MG63 (cell line): ENCODE results near the gene PDS5B. TPM values are rescaled to one million over a fixed set of nuclear protein-coding genes. Genes with fewer than 3 reads are reported as not detected.
"Not testable (repeated sequence)": the region's sequence is repeated elsewhere in the genome, so short reads cannot be mapped to it uniquely, and the experiment has no call there.

ENCODE experiments used
- DNase-seq: peaks from one replicate; pipeline ENCODE4 v3.0.0-alpha.2; 2020
- H3K27me3 ChIP-seq: fragments of 250-450 bp; sonication (Bioruptor Pico); 2 replicates; pipeline ENCODE4 v1.5.1; 2020; ENCODE audit warnings: mild to moderate bottlenecking, moderate library complexity
- H3K36me3 ChIP-seq: fragments of 250-450 bp; sonication (Bioruptor Pico); 2 replicates; pipeline ENCODE4 v1.5.1; 2020; ENCODE audit warnings: mild to moderate bottlenecking, moderate library complexity
- H3K4me3 ChIP-seq: fragments of 250-450 bp; sonication (Bioruptor Pico); 2 replicates; pipeline ENCODE4 v1.5.1; 2020; ENCODE audit warnings: mild to moderate bottlenecking, moderate library complexity
- H3K9me3 ChIP-seq: fragments of 250-450 bp; sonication (Bioruptor Pico); 2 replicates; pipeline ENCODE4 v1.5.1; 2020; ENCODE audit warnings: mild to moderate bottlenecking, moderate library complexity
- total RNA-seq: library from RNA; depleted of rRNA; stranded (reverse); fragments of >200 nt; shearing (Covaris generic); gene quantifications from 2 replicates; pipeline ENCODE4 v1.2.3, GENCODE V29; 2014; ENCODE audit warnings: low replicate concordance

The PDS5B gene
- total RNA-seq, 1 experiment from 2014 or later = 9.4 TPM

DNA sequence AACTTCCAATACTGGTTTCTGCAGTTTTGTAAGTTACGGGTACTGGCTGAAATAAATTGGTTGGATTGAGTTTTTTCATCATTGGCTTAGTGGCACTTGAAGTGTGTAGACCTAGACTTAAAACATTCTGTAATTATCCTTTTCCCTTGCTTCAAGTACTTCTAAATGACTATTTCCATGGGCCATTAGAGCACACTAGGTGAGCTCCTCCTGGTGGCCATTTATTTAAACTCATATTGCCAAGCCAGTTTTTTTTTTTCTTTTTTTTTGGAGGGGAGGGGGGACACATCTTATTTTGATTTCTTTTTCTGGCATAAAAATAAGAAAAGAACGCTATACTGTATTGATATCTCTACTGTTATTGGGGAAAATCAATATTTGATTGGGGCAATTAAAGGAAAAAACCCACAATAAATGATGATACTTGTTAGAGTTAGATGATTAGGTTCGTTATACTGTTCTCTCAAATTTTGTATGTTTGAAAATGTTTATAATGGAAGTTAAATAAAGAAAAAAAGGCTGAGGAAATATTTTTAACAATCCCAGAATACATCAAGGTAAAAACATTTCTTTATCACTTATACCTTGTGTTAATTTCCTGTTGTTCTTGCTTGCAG, 82.9 kb downstream of the PDS5B start:
- no peak for DNase-seq
- Histone ChIP-seq H3K9me3 (no peaks in the 10 kb centered on the region), H3K36me3 (peaks cover 29% of the 10 kb centered on the region), H3K4me3 (no peak overlapping the region), H3K27me3 (no peaks in the 10 kb centered on the region)

DNA sequence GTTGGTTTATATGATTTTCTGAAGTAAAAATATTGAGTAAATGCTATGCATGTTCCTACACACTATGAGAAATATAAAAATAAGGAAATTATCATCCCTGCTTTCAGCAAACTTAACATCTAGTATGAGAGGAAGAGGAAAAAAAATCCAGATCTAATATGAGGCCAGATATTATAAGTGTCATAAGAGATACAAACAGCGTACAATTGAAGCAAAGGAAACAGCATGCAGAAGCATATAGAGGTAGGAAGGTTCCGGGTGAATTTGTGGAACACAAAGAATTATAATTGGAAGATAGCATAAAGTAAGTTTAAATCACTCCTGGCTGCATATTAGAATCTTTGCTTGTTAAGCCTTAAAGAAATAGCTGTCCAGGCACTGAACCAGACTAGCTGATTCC, 88.3 kb downstream of the PDS5B start:
- DNase-seq = no peak
- Histone ChIP-seq H3K27me3 (no peaks in the 10 kb centered on the region), H3K36me3 (peaks cover 28% of the 10 kb centered on the region), H3K4me3 (no peak overlapping the region), H3K9me3 (no peaks in the 10 kb centered on the region)

DNA sequence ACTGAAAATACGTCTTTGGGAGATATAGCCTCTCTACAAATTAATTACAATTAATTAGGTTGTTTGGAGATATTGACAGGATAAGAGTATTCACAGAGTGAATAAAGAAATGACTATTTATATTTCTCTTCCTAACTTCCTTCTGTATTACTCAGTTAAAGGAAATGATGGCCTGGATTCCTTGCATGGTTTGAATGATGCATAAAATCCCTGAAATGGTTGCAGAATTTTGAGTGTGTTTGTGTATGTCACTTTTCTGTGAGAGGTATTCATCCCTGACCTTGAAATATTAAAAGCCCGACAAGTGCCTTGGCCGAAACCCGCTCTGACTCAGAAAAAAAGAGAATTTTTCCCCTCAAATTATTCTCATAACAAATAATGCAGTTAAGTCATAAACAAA, 90.0 kb downstream of the PDS5B start:
- Histone ChIP-seq H3K36me3 (peaks cover 24% of the 10 kb centered on the region), H3K27me3 (no peaks in the 10 kb centered on the region), H3K9me3 (no peaks in the 10 kb centered on the region), H3K4me3 (no peak overlapping the region)
- no peak for DNase-seq

DNA sequence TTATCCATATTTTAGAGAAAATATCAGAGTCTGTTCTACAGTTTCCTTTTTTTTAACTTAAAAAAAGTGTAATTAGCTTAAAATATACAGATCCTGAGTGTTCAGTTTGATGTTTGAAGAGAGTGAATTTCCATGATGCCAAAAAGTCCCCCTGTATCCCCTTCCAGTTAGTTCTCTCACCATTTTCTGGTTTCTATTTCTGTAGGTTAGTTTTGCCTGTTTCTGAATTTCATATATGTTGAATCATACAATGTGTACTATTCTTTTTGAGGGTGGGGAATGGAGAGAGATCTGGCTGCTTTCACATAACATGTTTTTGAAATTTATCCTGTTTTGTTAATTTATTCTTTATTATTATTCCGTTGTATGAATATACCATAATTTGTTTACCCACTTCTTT, 95.9 kb downstream of the PDS5B start:
- peaks cover 4% of the 10 kb centered on the region for H3K36me3 ChIP-seq
- H3K27me3 ChIP-seq = no peaks in the 10 kb centered on the region
- no peak for DNase-seq
- no peak overlapping the region for H3K4me3 ChIP-seq
- H3K9me3 ChIP-seq = no peaks in the 10 kb centered on the region

DNA sequence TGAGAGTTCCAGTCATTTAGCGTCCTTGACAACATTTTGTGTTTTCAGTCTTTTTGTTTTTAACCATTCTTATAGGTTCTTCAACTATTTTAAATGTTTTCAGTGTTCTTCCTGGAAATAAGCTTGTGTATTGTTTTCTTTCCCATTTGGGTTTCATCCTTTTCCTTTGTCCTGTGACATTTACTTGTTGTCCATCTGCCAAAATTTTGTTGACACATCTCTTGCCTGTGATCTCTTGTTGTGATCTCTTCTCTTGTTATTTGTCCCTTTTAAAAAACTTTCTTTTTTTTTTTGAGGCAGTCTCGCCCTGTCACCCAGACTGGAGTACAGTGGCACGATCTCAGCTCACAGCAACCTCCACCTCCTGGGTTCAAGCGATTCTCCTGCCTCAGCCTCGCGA, 96.5 kb downstream of the PDS5B start:
- Histone ChIP-seq H3K9me3 (no peaks in the 10 kb centered on the region), H3K4me3 (no peak overlapping the region), H3K27me3 (no peaks in the 10 kb centered on the region), H3K36me3 (peaks cover 6% of the 10 kb centered on the region)
- no peak for DNase-seq

DNA sequence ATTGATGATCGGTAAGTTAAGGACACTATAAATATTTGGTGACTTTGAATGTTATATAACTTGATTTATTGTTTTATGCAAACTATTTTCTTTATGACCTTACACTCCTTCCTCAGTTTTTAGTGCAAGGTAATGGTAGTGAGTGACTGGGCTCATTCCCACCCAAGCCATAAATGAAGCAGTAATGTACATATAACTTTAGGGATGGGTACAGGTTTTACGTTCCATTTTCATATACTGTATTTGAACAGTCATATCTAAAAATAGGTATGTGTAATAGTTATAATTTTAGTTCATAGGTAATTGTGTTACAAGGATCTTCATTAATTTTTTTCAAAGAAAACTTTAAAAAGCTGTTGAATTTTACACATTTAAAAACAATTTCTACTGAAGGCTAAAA, 101.0 kb downstream of the PDS5B start:
- no peaks in the 10 kb centered on the region for H3K27me3 ChIP-seq
- H3K9me3 ChIP-seq = no peaks in the 10 kb centered on the region
- H3K36me3 ChIP-seq = 0 out of 2 replicates have a peak, but pooled peaks cover 7% of the 10 kb centered on the region
- no peak for DNase-seq
- no peak overlapping the region for H3K4me3 ChIP-seq

DNA sequence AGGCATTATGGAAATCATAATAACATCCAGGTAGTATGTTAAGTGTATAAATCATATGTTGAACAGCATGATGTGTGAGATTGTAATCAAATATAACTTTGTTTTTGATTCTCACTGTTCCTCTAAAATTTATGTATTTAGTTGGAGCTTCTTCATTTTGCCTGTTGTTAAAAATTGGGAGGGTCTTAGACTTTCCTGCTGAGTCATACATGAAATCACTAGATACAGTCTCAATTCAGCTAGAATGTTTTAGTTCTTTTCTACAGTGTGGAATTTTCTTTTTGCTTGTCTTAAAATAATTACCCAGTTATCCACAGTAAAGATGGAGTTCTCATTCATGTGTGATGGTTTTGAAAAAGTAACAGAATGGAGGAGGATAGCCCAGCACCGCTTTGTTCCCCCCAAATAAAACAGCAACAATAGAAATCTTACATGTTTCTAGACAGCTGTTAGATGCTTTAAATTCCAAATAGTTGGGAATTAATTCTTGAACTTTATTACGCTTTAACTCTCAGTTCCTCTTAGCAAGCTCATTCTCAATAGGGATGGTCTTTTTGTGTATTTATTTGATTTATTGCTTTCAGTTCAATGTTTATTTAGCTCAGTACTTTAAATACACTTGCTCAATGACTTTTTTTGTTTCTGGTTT, 109.5 kb downstream of the PDS5B start:
- H3K4me3 ChIP-seq = no peak overlapping the region
- no peaks in the 10 kb centered on the region for H3K27me3 ChIP-seq
- no peaks in the 10 kb centered on the region for H3K9me3 ChIP-seq
- DNase-seq = no peak
- H3K36me3 ChIP-seq = peaks cover 18% of the 10 kb centered on the region

DNA sequence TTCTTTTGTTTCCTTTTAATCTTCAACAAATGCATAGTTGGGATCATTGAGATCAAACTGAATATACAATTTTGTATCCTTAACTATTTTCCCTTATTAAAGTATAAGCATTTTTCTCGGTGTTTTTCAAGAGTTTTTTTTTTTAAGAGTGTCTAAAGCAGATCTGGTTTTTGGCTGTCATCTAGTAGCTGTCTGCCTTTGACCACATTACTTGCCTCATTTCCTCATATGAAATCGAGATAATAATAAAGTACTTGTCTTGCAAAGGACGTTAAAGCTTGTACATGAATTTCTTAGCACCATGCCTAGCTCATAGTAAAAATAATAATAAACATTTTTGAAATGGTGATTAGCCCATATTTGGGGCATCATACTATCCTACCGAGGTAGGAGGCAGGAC, 121.2 kb downstream of the PDS5B start:
- Histone ChIP-seq H3K36me3 (peaks cover 50% of the 10 kb centered on the region), H3K27me3 (no peaks in the 10 kb centered on the region), H3K9me3 (peaks cover 2% of the 10 kb centered on the region; the same call in 1 of the 2 replicates), H3K4me3 (no peak overlapping the region)
- no peak for DNase-seq

DNA sequence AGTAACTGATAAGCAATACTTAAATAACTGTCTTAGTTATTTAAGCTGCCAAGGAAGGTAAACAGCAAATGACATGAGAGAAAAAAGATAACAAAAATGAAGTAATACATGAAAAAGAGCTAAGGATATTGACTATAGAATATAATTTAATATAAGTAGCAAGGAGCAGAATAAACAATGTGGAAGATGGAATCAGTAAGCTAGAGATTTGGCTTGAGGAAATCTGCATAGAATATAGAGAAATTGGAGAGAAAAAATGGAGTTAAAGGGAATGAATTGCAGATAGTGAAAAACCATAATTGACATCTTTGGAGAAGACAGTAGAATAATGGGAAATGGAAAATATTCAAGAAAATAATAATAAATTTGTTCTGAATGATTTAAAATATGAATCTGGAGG, 127.1 kb downstream of the PDS5B start:
- peaks cover 63% of the 10 kb centered on the region for H3K36me3 ChIP-seq
- H3K4me3 ChIP-seq = no peak overlapping the region
- no peak for DNase-seq
- H3K27me3 ChIP-seq = no peaks in the 10 kb centered on the region
- peaks cover 8% of the 10 kb centered on the region for H3K9me3 ChIP-seq

DNA sequence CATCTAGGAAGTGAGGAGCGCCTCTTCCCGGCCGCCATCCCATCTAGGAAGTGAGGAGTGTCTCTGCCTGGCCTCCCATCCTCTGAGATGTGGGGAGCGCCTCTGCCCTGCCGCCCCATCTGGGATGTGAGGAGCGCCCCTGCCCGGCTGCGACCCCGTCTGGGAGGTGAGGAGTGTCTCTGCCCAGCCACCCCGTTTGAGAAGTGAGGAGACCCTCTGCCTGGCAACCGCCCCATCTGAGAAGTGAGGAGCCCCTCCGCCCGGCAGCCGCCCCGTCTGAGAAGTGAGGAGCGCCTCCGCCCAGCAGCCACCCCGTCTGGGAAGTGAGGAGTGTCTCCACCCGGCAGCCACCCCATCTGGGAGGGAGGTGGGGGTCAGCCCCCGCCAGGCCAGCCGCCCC, 129.9 kb downstream of the PDS5B start:
- peak; percentile 3 for DNase-seq
- H3K27me3 ChIP-seq, H3K4me3 ChIP-seq, H3K9me3 ChIP-seq: not testable (repeated sequence)
- peaks cover 57% of the 10 kb centered on the region for H3K36me3 ChIP-seq

DNA sequence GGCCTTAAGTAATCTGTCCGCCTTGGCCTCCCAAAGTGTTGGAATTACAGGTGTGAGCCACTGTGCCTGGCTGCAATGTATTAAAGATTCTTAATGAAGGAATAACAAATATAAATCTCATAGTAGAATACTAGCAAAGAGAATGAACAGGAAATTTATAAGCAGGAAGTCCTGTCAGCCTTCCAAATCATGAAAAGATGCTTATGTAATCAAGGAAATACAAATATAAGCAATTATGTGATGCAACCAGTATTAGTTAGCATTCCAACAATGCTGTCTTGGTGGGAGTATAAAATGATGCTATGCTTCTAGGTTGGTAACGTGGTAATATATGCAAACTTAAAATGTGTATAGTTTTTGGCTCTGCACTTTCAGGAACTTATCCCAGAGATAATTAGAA, 133.8 kb downstream of the PDS5B start:
- no peaks in the 10 kb centered on the region for H3K27me3 ChIP-seq
- peaks cover 19% of the 10 kb centered on the region for H3K36me3 ChIP-seq
- H3K9me3 ChIP-seq = peaks cover 5% of the 10 kb centered on the region
- no peak for DNase-seq
- H3K4me3 ChIP-seq = no peak overlapping the region

DNA sequence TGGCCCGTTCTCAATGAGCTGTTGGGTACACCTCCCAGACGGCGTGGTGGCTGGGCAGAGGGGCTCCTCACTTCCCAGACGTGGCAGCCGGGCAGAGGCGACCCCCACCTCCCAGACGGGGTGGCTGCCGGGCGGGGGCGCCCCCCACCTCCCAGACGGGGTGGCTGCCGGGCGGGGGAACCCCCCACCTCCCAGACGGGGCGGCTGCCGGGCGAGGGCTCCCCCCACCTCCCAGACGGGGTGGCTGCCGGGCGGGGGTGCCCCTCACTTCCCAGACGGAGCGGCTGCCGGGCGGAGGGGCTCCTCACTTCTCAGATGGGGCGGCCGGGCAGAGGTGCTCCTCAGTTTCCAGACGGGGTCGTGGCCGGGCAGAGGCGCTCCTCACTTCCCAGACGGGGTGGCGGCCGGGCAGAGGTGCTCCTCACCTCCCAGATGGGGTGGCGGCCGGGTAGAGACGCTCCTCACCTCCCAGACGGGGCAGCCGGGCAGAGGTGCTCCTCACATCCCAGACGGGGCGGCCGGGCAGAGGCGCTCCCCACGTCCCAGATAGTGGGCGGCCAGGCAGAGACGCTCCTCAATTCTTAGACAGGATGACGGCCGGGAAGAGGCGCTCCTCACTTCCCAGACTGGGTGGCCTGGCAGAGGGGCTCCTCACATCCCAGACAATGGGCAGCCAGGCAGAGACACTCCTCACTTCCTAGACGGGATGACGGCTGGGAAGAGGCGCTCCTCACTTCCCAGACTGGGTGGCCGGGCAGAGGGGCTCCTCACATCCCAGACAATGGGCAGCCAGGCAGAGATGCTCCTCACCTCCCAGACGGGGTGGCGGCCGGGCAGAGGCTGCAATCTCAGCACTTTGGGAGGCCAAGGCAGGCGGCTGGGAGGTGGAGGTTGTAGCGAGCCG, 135.1 kb downstream of the PDS5B start:
- not testable (repeated sequence) for H3K27me3 ChIP-seq, DNase-seq, H3K9me3 ChIP-seq, H3K4me3 ChIP-seq
- peaks cover 14% of the 10 kb centered on the region for H3K36me3 ChIP-seq

DNA sequence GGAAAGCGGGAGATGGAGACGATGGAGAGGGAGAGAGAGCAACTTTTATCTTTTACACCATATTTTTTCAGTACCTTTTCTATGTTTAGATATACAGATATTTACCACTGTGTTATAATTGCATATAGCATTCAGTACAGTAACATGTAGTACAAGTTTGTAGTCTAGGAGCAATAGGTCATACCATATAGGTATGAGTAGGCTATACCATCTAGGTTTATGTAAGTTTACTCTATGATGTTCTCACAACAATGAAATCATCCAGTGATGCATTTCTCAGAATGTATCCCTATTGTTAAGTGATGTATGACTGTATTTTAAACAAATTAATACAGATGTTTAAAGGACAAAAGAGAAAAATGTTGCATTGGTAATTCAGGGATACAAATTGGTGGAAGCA, 136.1 kb downstream of the PDS5B start:
- no peaks in the 10 kb centered on the region for H3K27me3 ChIP-seq
- peaks cover 14% of the 10 kb centered on the region for H3K36me3 ChIP-seq
- H3K4me3 ChIP-seq = no peak overlapping the region
- no peaks in the 10 kb centered on the region for H3K9me3 ChIP-seq
- DNase-seq = no peak

DNA sequence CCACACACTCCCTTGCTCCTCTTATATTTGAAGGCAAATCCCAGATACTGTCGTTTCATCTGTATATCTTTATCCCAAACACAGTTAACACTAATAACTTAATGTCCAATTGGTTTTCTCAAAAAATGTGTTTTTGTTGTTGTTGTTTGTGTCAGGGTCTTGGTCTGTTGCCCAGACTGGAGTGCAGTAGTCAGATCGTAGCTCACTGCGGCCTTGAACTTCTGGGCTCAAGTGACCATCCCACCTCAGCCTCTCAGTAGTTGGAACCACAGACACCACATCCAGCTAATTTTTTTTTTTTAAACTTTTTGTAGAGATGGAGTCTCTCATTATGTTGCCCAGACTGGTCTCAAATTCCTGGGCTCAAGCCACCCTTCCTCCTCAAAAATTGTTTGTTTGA, 137.7 kb downstream of the PDS5B start:
- H3K4me3 ChIP-seq = no peak overlapping the region
- DNase-seq = no peak
- peaks cover 8% of the 10 kb centered on the region for H3K36me3 ChIP-seq
- H3K27me3 ChIP-seq = no peaks in the 10 kb centered on the region
- no peaks in the 10 kb centered on the region for H3K9me3 ChIP-seq

DNA sequence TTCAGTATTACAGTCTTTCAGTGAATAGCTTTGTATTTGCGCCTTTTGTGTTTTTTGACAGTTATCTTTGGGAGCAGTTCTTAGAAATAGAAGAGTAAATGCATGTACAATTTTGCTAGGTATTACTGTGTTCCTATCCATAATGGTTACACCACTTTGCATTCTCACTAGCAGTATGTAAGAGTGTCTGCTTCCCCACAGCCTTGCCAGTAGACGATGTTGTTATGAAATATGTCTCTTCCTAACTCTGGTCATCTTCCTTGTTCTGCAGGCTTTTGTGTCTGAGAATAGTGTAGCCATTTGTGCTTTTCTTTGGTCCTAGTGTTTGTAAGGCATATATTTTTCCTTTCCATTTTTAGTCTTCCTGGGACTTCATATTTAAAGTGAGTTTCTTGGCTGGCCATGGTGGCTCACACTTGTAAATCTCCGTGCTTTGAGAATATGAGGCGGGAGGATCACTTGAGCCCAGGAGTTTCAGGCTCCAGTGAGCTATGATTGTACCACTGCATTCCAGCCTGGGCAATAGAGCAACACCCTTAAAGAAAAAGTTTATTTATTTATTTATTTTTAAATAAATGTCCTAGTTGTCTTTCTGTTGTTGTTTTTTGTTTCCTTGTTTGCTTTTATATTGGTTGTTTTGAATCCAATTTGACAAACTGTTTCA, 140.3 kb downstream of the PDS5B start:
- DNase-seq = no peak
- Histone ChIP-seq H3K36me3 (peaks cover 3% of the 10 kb centered on the region), H3K4me3 (no peak overlapping the region), H3K9me3 (no peaks in the 10 kb centered on the region), H3K27me3 (no peaks in the 10 kb centered on the region)

DNA sequence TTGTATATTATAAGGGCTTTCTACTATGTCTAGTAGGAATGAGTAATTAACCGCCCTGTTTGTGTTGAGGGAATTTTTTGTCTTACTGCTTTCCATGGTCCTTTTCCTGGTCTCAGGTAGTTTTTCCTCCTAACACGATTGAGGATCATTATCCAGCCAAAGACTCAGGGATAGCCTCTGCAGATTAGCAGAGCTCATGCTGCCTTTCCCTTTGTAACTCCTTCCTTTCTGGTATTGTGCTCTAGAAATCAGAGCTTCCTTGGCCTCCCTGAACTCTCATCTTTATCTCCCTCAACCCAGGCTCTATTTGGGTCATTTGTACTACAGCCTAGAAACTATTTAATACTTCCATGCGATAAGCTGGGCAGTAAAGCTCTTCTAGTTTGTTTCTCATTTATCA, 142.1 kb downstream of the PDS5B start:
- DNase-seq = no peak
- H3K9me3 ChIP-seq = no peaks in the 10 kb centered on the region
- H3K27me3 ChIP-seq = no peaks in the 10 kb centered on the region
- no peak overlapping the region for H3K4me3 ChIP-seq
- peaks cover 5% of the 10 kb centered on the region for H3K36me3 ChIP-seq

DNA sequence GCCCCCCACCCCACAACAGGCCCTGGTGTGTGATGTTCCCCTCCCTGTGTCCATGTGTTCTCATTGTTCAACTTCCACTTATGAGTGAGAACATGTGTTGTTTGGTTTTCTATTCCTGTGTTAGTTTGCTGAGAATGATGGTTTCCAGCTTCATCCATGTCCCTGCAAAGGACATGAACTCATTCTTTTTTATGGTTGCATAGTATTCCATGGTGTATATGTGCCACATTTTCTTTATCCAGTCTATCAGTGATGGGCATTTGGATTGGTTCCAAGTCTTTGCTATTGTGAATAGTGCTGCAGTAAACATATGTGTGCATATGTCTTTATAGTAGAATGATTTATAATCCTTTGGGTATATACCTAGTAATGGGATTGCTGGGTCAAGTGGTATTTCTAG, 142.8 kb downstream of the PDS5B start:
- H3K4me3 ChIP-seq, H3K27me3 ChIP-seq, H3K36me3 ChIP-seq, H3K9me3 ChIP-seq, DNase-seq: not testable (repeated sequence)
